22Rv1 (cell line): ENCODE measurements around the gene KIRREL3.

Experiments
- ZFX ChIP-seq: fragments of 450-650 bp; IDR thresholded peaks from 2 replicates; pipeline ENCODE4 v1.6.1; 2017; ENCODE audit warnings: antibody characterized with exemption, borderline replicate concordance
- TF ChIP-seq, protein P1 (sequence below): fragments of 450-650 bp; IDR thresholded peaks from 2 replicates; pipeline ENCODE4 v1.5.1; 2017; ENCODE audit warnings: mild to moderate bottlenecking

- TF ChIP-seq, protein P1, sequence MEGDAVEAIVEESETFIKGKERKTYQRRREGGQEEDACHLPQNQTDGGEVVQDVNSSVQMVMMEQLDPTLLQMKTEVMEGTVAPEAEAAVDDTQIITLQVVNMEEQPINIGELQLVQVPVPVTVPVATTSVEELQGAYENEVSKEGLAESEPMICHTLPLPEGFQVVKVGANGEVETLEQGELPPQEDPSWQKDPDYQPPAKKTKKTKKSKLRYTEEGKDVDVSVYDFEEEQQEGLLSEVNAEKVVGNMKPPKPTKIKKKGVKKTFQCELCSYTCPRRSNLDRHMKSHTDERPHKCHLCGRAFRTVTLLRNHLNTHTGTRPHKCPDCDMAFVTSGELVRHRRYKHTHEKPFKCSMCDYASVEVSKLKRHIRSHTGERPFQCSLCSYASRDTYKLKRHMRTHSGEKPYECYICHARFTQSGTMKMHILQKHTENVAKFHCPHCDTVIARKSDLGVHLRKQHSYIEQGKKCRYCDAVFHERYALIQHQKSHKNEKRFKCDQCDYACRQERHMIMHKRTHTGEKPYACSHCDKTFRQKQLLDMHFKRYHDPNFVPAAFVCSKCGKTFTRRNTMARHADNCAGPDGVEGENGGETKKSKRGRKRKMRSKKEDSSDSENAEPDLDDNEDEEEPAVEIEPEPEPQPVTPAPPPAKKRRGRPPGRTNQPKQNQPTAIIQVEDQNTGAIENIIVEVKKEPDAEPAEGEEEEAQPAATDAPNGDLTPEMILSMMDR, result no peak
- no peak for TF ChIP-seq ZFX
These were observed 142.4 kb downstream of the KIRREL3 start for GRCh38 chr11:126857860-126858808.
